GM23338 (cell line): ENCODE measurements around the gene IGF1R.

Experiments used
- EZH2phosphoT487 ChIP-seq: fragments of 200-600 bp; sonication (generic); IDR thresholded peaks from one replicate; pipeline ENCODE4 v1.8.1; 2018; ENCODE audit warnings: antibody characterized with exemption; ENCODE audit not compliant: unreplicated experiment
- NANOG ChIP-seq: IDR thresholded peaks from 2 replicates; pipeline ENCODE4 v1.6.1; 2016; ENCODE audit warnings: antibody characterized with exemption, borderline replicate concordance

- no peak for TF ChIP-seq NANOG
- TF ChIP-seq EZH2phosphoT487: no peak
Measured at GRCh38 chr15:98724494-98724893, 76.2 kb downstream of the IGF1R start.
